HEK293 (cell line): ENCODE results near the gene IL2RG.

Source experiments
- AEBP2 ChIP-seq: fragments of 450-650 bp; formaldehyde crosslinking; IDR thresholded peaks from 2 replicates; pipeline ENCODE4 v1.5.1; 2016; ENCODE audit warnings: missing biosample characterization, missing genetic modification characterization, borderline replicate concordance
- KLF16 ChIP-seq: fragments of 450-650 bp; formaldehyde crosslinking; IDR thresholded peaks from 2 replicates; pipeline ENCODE4 v1.5.1; 2017; ENCODE audit warnings: missing biosample characterization, missing genetic modification characterization
- KLF7 ChIP-seq: fragments of 450-650 bp; formaldehyde crosslinking; IDR thresholded peaks from 2 replicates; pipeline ENCODE4 v1.5.1; 2016; ENCODE audit warnings: missing biosample characterization, missing genetic modification characterization, borderline replicate concordance
- PRDM10 ChIP-seq: fragments of 450-650 bp; formaldehyde crosslinking; IDR thresholded peaks from 2 replicates; pipeline ENCODE4 v1.5.1; 2016; ENCODE audit warnings: missing biosample characterization, missing genetic modification characterization
- PRDM4 ChIP-seq: fragments of 450-650 bp; formaldehyde crosslinking; IDR thresholded peaks from 2 replicates; pipeline ENCODE4 v1.5.1; 2017; ENCODE audit warnings: missing biosample characterization, missing genetic modification characterization
- SP2 ChIP-seq: fragments of 450-650 bp; formaldehyde crosslinking; IDR thresholded peaks from 2 replicates; pipeline ENCODE4 v1.5.1; 2016; ENCODE audit warnings: missing biosample characterization, missing genetic modification characterization
- TCF7L2 ChIP-seq: IDR thresholded peaks from 2 replicates; pipeline ENCODE4 v1.6.1; 2011; ENCODE audit warnings: low read depth, mild to moderate bottlenecking, inconsistent platforms, low read length, moderate library complexity, borderline replicate concordance
- ZBTB10 ChIP-seq: fragments of 450-650 bp; formaldehyde crosslinking; IDR thresholded peaks from 2 replicates; pipeline ENCODE4 v1.5.1; 2016; ENCODE audit warnings: missing biosample characterization, missing genetic modification characterization
- ZBTB48 ChIP-seq: fragments of 450-650 bp; formaldehyde crosslinking; IDR thresholded peaks from 2 replicates; pipeline ENCODE4 v1.5.1; 2016; ENCODE audit warnings: missing biosample characterization, missing genetic modification characterization
- ZEB2 ChIP-seq: fragments of 450-650 bp; formaldehyde crosslinking; IDR thresholded peaks from 2 replicates; pipeline ENCODE4 v1.5.1; 2016; ENCODE audit warnings: missing biosample characterization, missing genetic modification characterization
- ZFHX2 ChIP-seq: fragments of 450-650 bp; formaldehyde crosslinking; conservative IDR thresholded peaks from 2 replicates; pipeline ENCODE4 v1.5.1; 2016; ENCODE audit warnings: missing biosample characterization, missing genetic modification characterization
- ZNF132 ChIP-seq: fragments of 450-650 bp; formaldehyde crosslinking; IDR thresholded peaks from 2 replicates; pipeline ENCODE4 v1.5.1; 2017; ENCODE audit warnings: missing biosample characterization, missing genetic modification characterization, borderline replicate concordance
- ZNF133 ChIP-seq: fragments of 450-650 bp; formaldehyde crosslinking; IDR thresholded peaks from 2 replicates; pipeline ENCODE4 v1.5.1; 2016; ENCODE audit warnings: missing biosample characterization, missing genetic modification characterization
- ZNF174 ChIP-seq: fragments of 450-650 bp; formaldehyde crosslinking; IDR thresholded peaks from 2 replicates; pipeline ENCODE4 v1.5.0; 2017; ENCODE audit warnings: missing biosample characterization, mild to moderate bottlenecking, missing genetic modification characterization
- ZNF248 ChIP-seq: fragments of 450-650 bp; formaldehyde crosslinking; IDR thresholded peaks from 2 replicates; pipeline ENCODE4 v1.5.1; 2017; ENCODE audit warnings: missing biosample characterization, missing genetic modification characterization
- ZNF366 ChIP-seq: fragments of 450-650 bp; formaldehyde crosslinking; conservative IDR thresholded peaks from 2 replicates; pipeline ENCODE4 v1.5.1; 2016; ENCODE audit warnings: missing biosample characterization, missing genetic modification characterization
- ZNF521 ChIP-seq: fragments of 450-650 bp; formaldehyde crosslinking; IDR thresholded peaks from 2 replicates; pipeline ENCODE4 v1.5.1; 2017; ENCODE audit warnings: missing biosample characterization, mild to moderate bottlenecking, missing genetic modification characterization
- ZNF626 ChIP-seq: fragments of 450-650 bp; sonication (Bioruptor Pico); formaldehyde crosslinking; IDR thresholded peaks from 2 replicates; pipeline ENCODE4 v1.5.1; 2018; ENCODE audit warnings: missing biosample characterization, missing genetic modification characterization, inconsistent platforms
- ZNF664 ChIP-seq: fragments of 450-650 bp; formaldehyde crosslinking; IDR thresholded peaks from 2 replicates; pipeline ENCODE4 v1.5.1; 2016; ENCODE audit warnings: missing biosample characterization, missing genetic modification characterization
- ZNF707 ChIP-seq: fragments of 450-650 bp; formaldehyde crosslinking; IDR thresholded peaks from 2 replicates; pipeline ENCODE4 v1.5.1; 2016; ENCODE audit warnings: missing biosample characterization, missing genetic modification characterization
- ZNF768 ChIP-seq: fragments of 450-650 bp; formaldehyde crosslinking; IDR thresholded peaks from 2 replicates; pipeline ENCODE4 v1.5.1; 2018; ENCODE audit warnings: missing biosample characterization, mild to moderate bottlenecking, missing genetic modification characterization
- ZNF785 ChIP-seq: fragments of 450-650 bp; formaldehyde crosslinking; IDR thresholded peaks from 2 replicates; pipeline ENCODE4 v1.5.1; 2016; ENCODE audit warnings: missing biosample characterization, missing genetic modification characterization
- ZXDB ChIP-seq: fragments of 450-650 bp; formaldehyde crosslinking; IDR thresholded peaks from 2 replicates; pipeline ENCODE4 v1.5.1; 2016; ENCODE audit warnings: missing biosample characterization, missing genetic modification characterization
- TF ChIP-seq, protein P1 (sequence below): fragments of 450-650 bp; formaldehyde crosslinking; IDR thresholded peaks from 2 replicates; pipeline ENCODE4 v1.5.1; 2016; ENCODE audit warnings: missing biosample characterization, missing genetic modification characterization
- TF ChIP-seq, protein P2 (sequence below): fragments of 450-650 bp; formaldehyde crosslinking; IDR thresholded peaks from 2 replicates; pipeline ENCODE4 v1.5.1; 2016; ENCODE audit warnings: missing biosample characterization, missing genetic modification characterization

Gene IL2RG

DNA sequence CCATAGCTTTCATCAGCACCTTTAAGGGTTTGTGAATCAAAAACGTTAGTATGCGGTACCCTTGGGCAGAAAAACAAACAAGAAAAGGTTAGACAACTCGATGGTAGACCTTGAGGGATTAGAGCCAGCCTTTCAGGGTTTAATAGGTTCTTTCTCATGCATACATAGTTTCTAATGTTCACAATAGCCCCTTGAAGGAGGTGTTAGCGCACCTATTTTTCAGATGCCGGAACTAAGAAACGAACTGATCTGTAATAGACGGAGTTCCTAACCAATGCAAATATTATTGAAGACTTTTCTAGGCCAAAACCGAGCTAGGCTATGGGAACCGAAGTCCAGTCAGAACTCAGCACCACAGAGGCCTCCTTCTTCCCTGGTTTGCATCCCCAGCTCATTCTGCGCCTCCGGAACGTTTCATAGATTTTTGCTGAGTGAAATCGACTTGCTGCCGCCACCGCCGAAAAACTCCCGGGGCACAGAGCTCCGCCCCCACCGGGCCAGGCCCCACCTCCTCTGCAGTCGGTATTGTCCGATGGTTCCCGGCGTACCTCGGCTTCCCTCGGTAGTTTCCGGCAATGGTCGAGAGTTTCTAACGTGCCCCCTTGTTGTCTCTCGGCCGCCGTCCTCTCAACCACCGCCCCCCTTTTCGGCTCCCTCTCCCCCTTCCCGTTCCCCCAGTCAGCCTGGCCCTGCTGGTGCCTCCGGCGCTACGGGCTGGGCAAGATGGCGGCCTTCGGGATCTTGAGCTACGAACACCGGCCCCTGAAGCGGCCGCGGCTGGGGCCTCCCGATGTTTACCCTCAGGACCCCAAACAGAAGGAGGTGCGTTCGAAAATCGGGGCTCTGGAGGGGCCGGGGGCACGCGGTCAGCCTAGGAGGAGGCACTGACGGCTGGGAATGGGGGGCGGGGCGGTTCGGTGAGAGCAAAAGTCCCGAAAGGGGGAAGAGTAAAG, 6.9 kb upstream of the IL2RG start, which contains the start of gene MED12 (continued):
- no peak for TF ChIP-seq AEBP2
- peak; percentile 60; the same call in 1 of the 2 replicates for TF ChIP-seq PRDM10 (tag by site-specific recombination)
- peak; percentile 35; the same call in 1 of the 2 replicates for TF ChIP-seq ZXDB (tag by site-specific recombination)
- TF ChIP-seq ZNF366: no peak
- no peak for TF ChIP-seq KLF7 (tag by site-specific recombination)
- TF ChIP-seq, protein P1, sequence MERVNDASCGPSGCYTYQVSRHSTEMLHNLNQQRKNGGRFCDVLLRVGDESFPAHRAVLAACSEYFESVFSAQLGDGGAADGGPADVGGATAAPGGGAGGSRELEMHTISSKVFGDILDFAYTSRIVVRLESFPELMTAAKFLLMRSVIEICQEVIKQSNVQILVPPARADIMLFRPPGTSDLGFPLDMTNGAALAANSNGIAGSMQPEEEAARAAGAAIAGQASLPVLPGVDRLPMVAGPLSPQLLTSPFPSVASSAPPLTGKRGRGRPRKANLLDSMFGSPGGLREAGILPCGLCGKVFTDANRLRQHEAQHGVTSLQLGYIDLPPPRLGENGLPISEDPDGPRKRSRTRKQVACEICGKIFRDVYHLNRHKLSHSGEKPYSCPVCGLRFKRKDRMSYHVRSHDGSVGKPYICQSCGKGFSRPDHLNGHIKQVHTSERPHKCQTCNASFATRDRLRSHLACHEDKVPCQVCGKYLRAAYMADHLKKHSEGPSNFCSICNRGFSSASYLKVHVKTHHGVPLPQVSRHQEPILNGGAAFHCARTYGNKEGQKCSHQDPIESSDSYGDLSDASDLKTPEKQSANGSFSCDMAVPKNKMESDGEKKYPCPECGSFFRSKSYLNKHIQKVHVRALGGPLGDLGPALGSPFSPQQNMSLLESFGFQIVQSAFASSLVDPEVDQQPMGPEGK (tag by site-specific recombination): peak; percentile 88
- TF ChIP-seq ZEB2 (tag by site-specific recombination): peak; percentile 62; the same call in 1 of the 2 replicates
- TF ChIP-seq ZNF133 (tag by site-specific recombination): no peak
- no peak for TF ChIP-seq ZNF174 (tag by site-specific recombination)
- no peak for TF ChIP-seq ZNF664
- TF ChIP-seq ZBTB10 (tag by site-specific recombination): 0 out of 2 replicates have a peak, but pooled peaks have one; percentile 23
- TF ChIP-seq TCF7L2: no peak
- TF ChIP-seq ZFHX2: no peak
- TF ChIP-seq SP2 (tag by site-specific recombination): no peak
- TF ChIP-seq ZBTB48 (tag by site-specific recombination): no peak
- no peak for TF ChIP-seq ZNF248 (tag by site-specific recombination)
- peak; percentile 66; the same call in 1 of the 2 replicates for TF ChIP-seq PRDM4
- TF ChIP-seq ZNF707 (tag by site-specific recombination): no peak
- TF ChIP-seq ZNF785 (tag by site-specific recombination): no peak
- no peak for TF ChIP-seq ZNF521 (tag by site-specific recombination)
- TF ChIP-seq ZNF768 (tag by site-specific recombination): no peak
- TF ChIP-seq, protein P2, sequence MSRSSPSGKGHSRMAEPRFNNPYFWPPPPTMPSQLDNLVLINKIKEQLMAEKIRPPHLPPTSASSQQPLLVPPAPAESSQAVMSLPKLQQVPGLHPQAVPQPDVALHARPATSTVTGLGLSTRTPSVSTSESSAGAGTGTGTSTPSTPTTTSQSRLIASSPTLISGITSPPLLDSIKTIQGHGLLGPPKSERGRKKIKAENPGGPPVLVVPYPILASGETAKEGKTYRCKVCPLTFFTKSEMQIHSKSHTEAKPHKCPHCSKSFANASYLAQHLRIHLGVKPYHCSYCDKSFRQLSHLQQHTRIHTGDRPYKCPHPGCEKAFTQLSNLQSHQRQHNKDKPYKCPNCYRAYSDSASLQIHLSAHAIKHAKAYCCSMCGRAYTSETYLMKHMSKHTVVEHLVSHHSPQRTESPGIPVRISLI (tag by site-specific recombination): no peak
- TF ChIP-seq ZNF132: no peak
- 0 out of 2 replicates have a peak, but pooled peaks have one; percentile 53 for TF ChIP-seq KLF16 (tag by site-specific recombination)
- TF ChIP-seq ZNF626 (tag by site-specific recombination): no peak
